HUES48 (cell line): ENCODE results near the gene MAPK14.

Source experiments
- H3K27ac ChIP-seq: one replicate; pipeline ENCODE4 v1.7.0; 2013; ENCODE audit warnings: low read depth, low read length, inconsistent platforms
- H3K27me3 ChIP-seq: 2 replicates; pipeline ENCODE4 v1.6.1; 2013; ENCODE audit warnings: mild to moderate bottlenecking, low read length; ENCODE audit not compliant: control insufficient read depth, insufficient read depth
- H3K36me3 ChIP-seq: 2 replicates; pipeline ENCODE4 v1.6.1; 2013; ENCODE audit warnings: low read length; ENCODE audit not compliant: control insufficient read depth, insufficient read depth
- H3K4me1 ChIP-seq: 2 replicates; pipeline ENCODE4 v1.6.1; 2013; ENCODE audit warnings: mild to moderate bottlenecking, low read length; ENCODE audit not compliant: control insufficient read depth, insufficient read depth
- H3K4me3 ChIP-seq: 2 replicates; pipeline ENCODE4 v1.5.1; 2013; ENCODE audit warnings: mild to moderate bottlenecking, low read depth, low read length
- H3K9ac ChIP-seq: 2 replicates; pipeline ENCODE4 v1.6.1; 2013; ENCODE audit warnings: mild to moderate bottlenecking, low read depth, low read length, moderate library complexity
- H3K9me3 ChIP-seq: 2 replicates; pipeline ENCODE4 v1.6.1; 2013; ENCODE audit warnings: low read length; ENCODE audit not compliant: control insufficient read depth, insufficient read depth

Gene MAPK14

GRCh38 chr6:36116943-36117342 is 89.3 kb downstream of the MAPK14 start:
- no peak overlapping the region for H3K4me3 ChIP-seq
- H3K27me3 ChIP-seq = no peaks in the 10 kb centered on the region
- H3K36me3 ChIP-seq = no peaks in the 10 kb centered on the region
- no peak overlapping the region for H3K27ac ChIP-seq
- no peaks in the 10 kb centered on the region for H3K9me3 ChIP-seq
- peaks cover 12% of the 10 kb centered on the region for H3K4me1 ChIP-seq
- no peak overlapping the region for H3K9ac ChIP-seq

GRCh38 chr6:36117658-36118549 is 90.3 kb downstream of the MAPK14 start:
- Histone ChIP-seq H3K9ac (no peak overlapping the region), H3K27ac (no peak overlapping the region), H3K4me1 (peaks cover 12% of the 10 kb centered on the region), H3K36me3 (no peaks in the 10 kb centered on the region), H3K27me3 (no peaks in the 10 kb centered on the region), H3K9me3 (no peaks in the 10 kb centered on the region), H3K4me3 (no peak overlapping the region)

GRCh38 chr6:36118550-36119107 is 91.0 kb downstream of the MAPK14 start:
- Histone ChIP-seq H3K9ac (no peak overlapping the region), H3K9me3 (no peaks in the 10 kb centered on the region), H3K27ac (no peak overlapping the region), H3K27me3 (no peaks in the 10 kb centered on the region), H3K4me1 (peaks cover 12% of the 10 kb centered on the region), H3K4me3 (no peak overlapping the region), H3K36me3 (no peaks in the 10 kb centered on the region)

- no peaks in the 10 kb centered on the region for H3K9me3 ChIP-seq
- H3K4me3 ChIP-seq = no peak overlapping the region
- H3K27ac ChIP-seq = no peak overlapping the region
- H3K4me1 ChIP-seq = peaks cover 13% of the 10 kb centered on the region
- no peak overlapping the region for H3K9ac ChIP-seq
- H3K36me3 ChIP-seq = no peaks in the 10 kb centered on the region
- H3K27me3 ChIP-seq = no peaks in the 10 kb centered on the region
Measured at GRCh38 chr6:36119209-36119608, 91.6 kb downstream of the MAPK14 start.

- peaks cover 13% of the 10 kb centered on the region for H3K4me1 ChIP-seq
- no peak overlapping the region for H3K27ac ChIP-seq
- no peaks in the 10 kb centered on the region for H3K36me3 ChIP-seq
- H3K4me3 ChIP-seq = no peak overlapping the region
- no peaks in the 10 kb centered on the region for H3K27me3 ChIP-seq
- H3K9me3 ChIP-seq = no peaks in the 10 kb centered on the region
- no peak overlapping the region for H3K9ac ChIP-seq
Measured at GRCh38 chr6:36120018-36120417, 92.4 kb downstream of the MAPK14 start.

GRCh38 chr6:36120539-36120938 is 92.9 kb downstream of the MAPK14 start:
- Histone ChIP-seq H3K9me3 (no peaks in the 10 kb centered on the region), H3K27me3 (no peaks in the 10 kb centered on the region), H3K4me1 (peaks cover 13% of the 10 kb centered on the region), H3K36me3 (no peaks in the 10 kb centered on the region), H3K9ac (no peak overlapping the region), H3K4me3 (no peak overlapping the region), H3K27ac (no peak overlapping the region)

GRCh38 chr6:36120979-36121786 is 93.6 kb downstream of the MAPK14 start:
- H3K27ac ChIP-seq = no peak overlapping the region
- H3K4me1 ChIP-seq = peaks cover 13% of the 10 kb centered on the region
- no peak overlapping the region for H3K9ac ChIP-seq

GRCh38 chr6:36121787-36122494 is 94.3 kb downstream of the MAPK14 start:
- Histone ChIP-seq H3K9me3 (no peaks in the 10 kb centered on the region), H3K9ac (no peak overlapping the region), H3K4me3 (no peak overlapping the region), H3K27ac (no peak overlapping the region), H3K36me3 (no peaks in the 10 kb centered on the region), H3K27me3 (no peaks in the 10 kb centered on the region), H3K4me1 (peaks cover 13% of the 10 kb centered on the region)

More at GRCh38 chr6:36120979-36121786, 93.6 kb downstream of the MAPK14 start:
- Histone ChIP-seq H3K4me3 (no peak overlapping the region), H3K9me3 (no peaks in the 10 kb centered on the region), H3K36me3 (no peaks in the 10 kb centered on the region), H3K27me3 (no peaks in the 10 kb centered on the region)

GRCh38 chr6:36122495-36123269 is 95.1 kb downstream of the MAPK14 start:
- no peaks in the 10 kb centered on the region for H3K9me3 ChIP-seq
- no peaks in the 10 kb centered on the region for H3K36me3 ChIP-seq

More at GRCh38 chr6:36122495-36123269, 95.1 kb downstream of the MAPK14 start:
- no peak overlapping the region for H3K27ac ChIP-seq
- peaks cover 13% of the 10 kb centered on the region for H3K4me1 ChIP-seq
- no peak overlapping the region for H3K9ac ChIP-seq
- no peak overlapping the region for H3K4me3 ChIP-seq
- H3K27me3 ChIP-seq = no peaks in the 10 kb centered on the region
